Upper lobe of left lung (tissue), 4 donors: ENCODE data around the gene NFS1.

Experiments used
- CTCF ChIP-seq, 6 experiments: fragments of 450-650 bp in 4 of 6; fragments of 200-600 bp in 2 of 6; sonication (generic) in 2 of 6; IDR thresholded peaks; one replicate each; pipeline ENCODE4 v1.5.1; 2016 to 2019; ENCODE audit warnings: antibody characterized with exemption in 6 of 6
- EP300 ChIP-seq, 4 donors: sonication (generic); formaldehyde crosslinking; IDR thresholded peaks; one replicate each; pipeline ENCODE4 v1.5.1; 2017; ENCODE audit warnings: antibody characterized with exemption in 4 of 4, control low read depth in 2 of 4
- POLR2A ChIP-seq, 4 donors: fragments of 450-650 bp; IDR thresholded peaks; one replicate each; pipeline ENCODE4 v1.5.1; 2016 to 2017; ENCODE audit warnings: antibody characterized with exemption in 4 of 4, mild to moderate bottlenecking in 2 of 4
- POLR2AphosphoS5 ChIP-seq, 2 donors: sonication (generic); formaldehyde crosslinking; IDR thresholded peaks; one replicate each; pipeline ENCODE4 v1.5.1; 2017; ENCODE audit warnings: antibody characterized with exemption in 2 of 2

GRCh38 chr20:35702051-35702823 lies 3.1 kb upstream of the NFS1 start:
- TF ChIP-seq CTCF (IDR thresholded peaks at IDR 0.05), result no peak
- TF ChIP-seq POLR2AphosphoS5 (IDR thresholded peaks at IDR 0.05), result no peak
- no peak for TF ChIP-seq EP300 (IDR thresholded peaks at IDR 0.05)
- no peak for TF ChIP-seq POLR2A (IDR thresholded peaks at IDR 0.05)
